K562 (cell line): ENCODE measurements around the gene TOMM5.

Source experiments
- ATF3 ChIP-seq, 2 experiments: fragments of 450-650 bp in 1 of 2; sonication (generic) in 1 of 2; formaldehyde crosslinking in 1 of 2; IDR thresholded peaks in 1 of 2; conservative IDR thresholded peaks in 1 of 2; 2 replicates each; pipeline versions ENCODE4 v1.6.1 to v1.8.1; 2016 to 2023; ENCODE audit warnings: mild to moderate bottlenecking in 2 of 2, moderate library complexity in 2 of 2, inconsistent platforms in 1 of 2, missing genetic modification reagents in 1 of 2
- DDX20 ChIP-seq: fragments of 450-650 bp; IDR thresholded peaks from 2 replicates; pipeline ENCODE4 v1.6.1; 2016; ENCODE audit warnings: missing genetic modification characterization, low read depth, mild to moderate bottlenecking, missing compliant biosample characterization, moderate library complexity
- EZH2 ChIP-seq: IDR thresholded peaks from 2 replicates; pipeline ENCODE4 v1.6.1; 2012; ENCODE audit warnings: low read depth, mild to moderate bottlenecking, inconsistent platforms, low read length, borderline replicate concordance
- FOXP4 ChIP-seq: sonication (generic); formaldehyde crosslinking; IDR thresholded peaks from 2 replicates; pipeline ENCODE4 v1.8.0; 2022; ENCODE audit warnings: mild to moderate bottlenecking, missing genetic modification reagents, borderline replicate concordance
- GABPA ChIP-seq: fragments of 200-800 bp; sonication (Bioruptor generic); conservative IDR thresholded peaks from 2 replicates; pipeline ENCODE4 v1.6.1; 2016; ENCODE audit warnings: low read depth, missing genetic modification characterization, missing compliant biosample characterization
- GATAD2A ChIP-seq: fragments of 450-650 bp; IDR thresholded peaks from 2 replicates; pipeline ENCODE4 v1.6.1; 2017
- MCM7 ChIP-seq, 2 experiments: fragments of 450-650 bp; IDR thresholded peaks; 2 replicates each; pipeline ENCODE4 v1.6.1; 2016 to 2018

- TF ChIP-seq EZH2 (no peak), FOXP4 (no peak), DDX20 (tag) (no peak), MCM7 (IDR thresholded peaks at IDR 0.05) (no peak), ATF3 (IDR thresholded peaks at IDR 0.05) (no peak), ATF3 (CRISPR knock-in tag; conservative IDR thresholded peaks at IDR 0.05) (no peak), GABPA (tag) (no peak), GATAD2A (no peak)
Measured at GRCh38 chr9:37641331-37641730, 48.9 kb upstream of the TOMM5 start.
